KMS-11 (cell line): ENCODE measurements around the gene RWDD3.

Source experiments
- H2AFZ ChIP-seq: fragments of 200-600 bp; sonication (generic); 2 replicates; pipeline ENCODE4 v1.6.1; 2016; ENCODE audit warnings: antibody characterized with exemption, mixed run types, low read depth
- H3K27ac ChIP-seq: fragments of 200-600 bp; sonication (generic); 2 replicates; pipeline ENCODE4 v1.6.1; 2016; ENCODE audit warnings: mild to moderate bottlenecking, mixed run types
- H3K27me3 ChIP-seq: fragments of 200-600 bp; sonication (generic); 2 replicates; pipeline ENCODE4 v1.6.1; 2017; ENCODE audit warnings: mild to moderate bottlenecking, low read depth, mixed run types, moderate library complexity; ENCODE audit not compliant: insufficient read depth
- H3K36me3 ChIP-seq: fragments of 200-600 bp; sonication (generic); 2 replicates; pipeline ENCODE4 v1.6.1; 2017; ENCODE audit warnings: mild to moderate bottlenecking, mixed run types; ENCODE audit not compliant: insufficient read depth
- H3K4me1 ChIP-seq: fragments of 200-600 bp; sonication (generic); 2 replicates; pipeline ENCODE4 v1.6.1; 2016; ENCODE audit warnings: mild to moderate bottlenecking, low read depth, mixed run types; ENCODE audit not compliant: poor library complexity, severe bottlenecking
- H3K4me2 ChIP-seq: fragments of 200-600 bp; sonication (generic); 2 replicates; pipeline ENCODE4 v1.7.0; 2016; ENCODE audit warnings: mild to moderate bottlenecking, mixed run types
- H3K4me3 ChIP-seq: fragments of 200-600 bp; sonication (generic); IDR thresholded peaks from 2 replicates; pipeline ENCODE4 v1.6.1; 2017; ENCODE audit warnings: low read depth, low read length, mixed read lengths; ENCODE audit not compliant: insufficient read depth
- H3K79me2 ChIP-seq: fragments of 200-600 bp; sonication (generic); 2 replicates; pipeline ENCODE4 v1.6.1; 2016; ENCODE audit warnings: low read depth, mixed run types; ENCODE audit not compliant: insufficient read depth
- H3K9ac ChIP-seq: fragments of 200-600 bp; sonication (generic); 2 replicates; pipeline ENCODE4 v1.6.1; 2016; ENCODE audit warnings: mild to moderate bottlenecking, mixed run types
- H4K20me1 ChIP-seq: fragments of 200-600 bp; sonication (generic); 2 replicates; pipeline ENCODE4 v1.6.1; 2016; ENCODE audit warnings: mild to moderate bottlenecking, mixed run types; ENCODE audit not compliant: insufficient read depth
- CTCF ChIP-seq: fragments of 200-600 bp; sonication (generic); conservative IDR thresholded peaks from 2 replicates; pipeline ENCODE4 v1.6.1; 2017; ENCODE audit warnings: low read depth, mild to moderate bottlenecking, antibody characterized with exemption, low read length, moderate library complexity, mixed read lengths

RWDD3 gene

DNA sequence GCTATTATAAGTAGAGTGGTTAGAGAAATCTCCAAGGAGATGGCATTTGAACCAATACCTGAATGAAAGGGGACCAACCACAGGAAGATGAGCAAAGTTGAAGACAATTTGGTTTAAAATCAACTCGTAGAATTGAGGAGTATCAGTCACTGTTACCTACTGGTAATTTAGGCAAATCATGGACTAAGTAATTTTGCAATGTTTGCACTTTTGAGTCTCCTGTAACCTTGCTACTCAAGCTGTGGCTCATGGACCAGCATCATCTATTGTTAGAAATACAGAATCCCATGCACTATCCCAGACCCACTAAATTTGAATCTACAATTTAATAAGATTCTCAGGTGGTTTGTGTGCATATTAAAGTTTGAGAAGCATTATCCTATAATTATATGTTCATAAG lies 21.8 kb downstream of the RWDD3 start:
- H3K27me3 ChIP-seq = no peaks in the 10 kb centered on the region
- no peaks in the 10 kb centered on the region for H3K4me1 ChIP-seq
- TF ChIP-seq CTCF = no peak
- H2AFZ ChIP-seq = no peak overlapping the region
- no peaks in the 10 kb centered on the region for H3K79me2 ChIP-seq
- no peak overlapping the region for H3K4me3 ChIP-seq
- H3K36me3 ChIP-seq = no peaks in the 10 kb centered on the region
- no peak overlapping the region for H3K4me2 ChIP-seq
- H3K9ac ChIP-seq = no peak overlapping the region
- no peak overlapping the region for H3K27ac ChIP-seq
- H4K20me1 ChIP-seq = no peaks in the 10 kb centered on the region

DNA sequence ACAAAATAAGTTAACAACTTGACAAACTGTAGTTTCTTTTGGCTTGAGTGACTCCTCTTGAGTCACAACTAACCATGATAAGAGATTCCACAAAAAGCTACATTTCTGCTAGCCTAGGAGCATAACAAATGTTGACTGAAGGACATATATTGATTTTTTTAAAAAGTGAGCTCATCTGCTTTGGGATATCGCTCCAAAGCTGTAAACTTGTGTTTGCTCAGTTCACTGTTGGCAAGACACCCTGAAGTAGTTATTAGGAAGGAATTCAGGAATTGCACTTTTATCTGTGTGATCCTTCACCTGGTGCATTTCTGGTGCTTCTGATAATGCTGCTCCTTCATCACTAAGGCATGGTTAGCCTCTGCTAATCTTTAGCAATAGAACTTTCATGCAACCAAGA lies 23.7 kb downstream of the RWDD3 start:
- Histone ChIP-seq H2AFZ (no peak overlapping the region), H3K36me3 (no peaks in the 10 kb centered on the region), H3K27me3 (no peaks in the 10 kb centered on the region), H4K20me1 (no peaks in the 10 kb centered on the region), H3K79me2 (no peaks in the 10 kb centered on the region), H3K4me2 (no peak overlapping the region), H3K27ac (no peak overlapping the region), H3K9ac (no peak overlapping the region), H3K4me1 (no peaks in the 10 kb centered on the region), H3K4me3 (no peak overlapping the region)
- no peak for TF ChIP-seq CTCF

GRCh38 chr1:95259245-95259644 lies 25.2 kb downstream of the RWDD3 start:
- no peaks in the 10 kb centered on the region for H4K20me1 ChIP-seq
- no peaks in the 10 kb centered on the region for H3K79me2 ChIP-seq
- no peak overlapping the region for H2AFZ ChIP-seq
- H3K4me2 ChIP-seq = no peak overlapping the region
- H3K27me3 ChIP-seq = no peaks in the 10 kb centered on the region
- TF ChIP-seq CTCF = no peak
- no peaks in the 10 kb centered on the region for H3K36me3 ChIP-seq
- H3K4me3 ChIP-seq = no peak overlapping the region
- no peak overlapping the region for H3K27ac ChIP-seq
- no peaks in the 10 kb centered on the region for H3K4me1 ChIP-seq
- H3K9ac ChIP-seq = no peak overlapping the region

- TF ChIP-seq CTCF = no peak
- Histone ChIP-seq H3K4me2 (no peak overlapping the region), H3K27me3 (no peaks in the 10 kb centered on the region), H3K79me2 (no peaks in the 10 kb centered on the region), H4K20me1 (no peaks in the 10 kb centered on the region), H3K9ac (no peak overlapping the region), H3K36me3 (no peaks in the 10 kb centered on the region), H3K4me3 (no peak overlapping the region), H3K27ac (no peak overlapping the region), H2AFZ (no peak overlapping the region), H3K4me1 (no peaks in the 10 kb centered on the region)
These were observed 28.9 kb downstream of the RWDD3 start for GRCh38 chr1:95262913-95263312.

DNA sequence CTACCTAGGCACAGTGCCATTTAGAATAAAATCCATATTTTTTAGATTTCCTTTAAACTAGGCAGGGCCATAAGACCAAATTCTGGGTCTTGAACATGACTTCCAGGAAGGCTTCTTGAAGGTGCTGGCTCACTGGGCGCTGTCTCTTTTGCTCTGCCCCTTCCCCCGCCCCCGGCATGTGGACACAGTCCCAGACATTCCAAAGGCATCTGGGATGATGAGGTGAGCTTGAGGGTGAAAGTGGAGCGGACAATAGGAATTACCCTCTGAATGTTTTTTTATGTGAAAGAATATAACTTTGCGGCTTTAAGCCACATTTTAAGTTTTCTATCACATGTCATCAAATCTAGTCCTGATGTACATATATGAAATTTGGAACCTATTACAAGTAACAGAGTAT lies 29.4 kb downstream of the RWDD3 start:
- no peak for TF ChIP-seq CTCF
- H3K27me3 ChIP-seq = no peaks in the 10 kb centered on the region
- no peak overlapping the region for H2AFZ ChIP-seq
- H3K79me2 ChIP-seq = no peaks in the 10 kb centered on the region
- no peak overlapping the region for H3K27ac ChIP-seq
- H3K36me3 ChIP-seq = no peaks in the 10 kb centered on the region
- no peak overlapping the region for H3K4me3 ChIP-seq
- H3K9ac ChIP-seq = no peak overlapping the region
- no peaks in the 10 kb centered on the region for H4K20me1 ChIP-seq
- H3K4me1 ChIP-seq = no peaks in the 10 kb centered on the region
- H3K4me2 ChIP-seq = no peak overlapping the region
